ENCODE measurements around the gene BRMS1.

Gene BRMS1

GRCh38 chr11:66373265-66373664, 28.4 kb upstream of the BRMS1 start:
- no peak overlapping the region for H3K27ac ChIP-seq
- no peak overlapping the region for H3K4me3 ChIP-seq (ENCODE audit: low read depth, low read length)
- no peak for TF ChIP-seq CTCF (IDR thresholded peaks at IDR 0.05; ENCODE audit: low read depth, low read length, missing control alignments)
- in situ Hi-C loops (cut with HindIII; ENCODE audit: low pct_ligation_motif_present, low sequenced_read_pairs), result no loop called here
- DNase-seq, result no peak
- no peaks in the 10 kb centered on the region for H3K27me3 ChIP-seq (replicated peaks)
- H3K36me3 ChIP-seq (replicated peaks), result no peaks in the 10 kb centered on the region

DNA sequence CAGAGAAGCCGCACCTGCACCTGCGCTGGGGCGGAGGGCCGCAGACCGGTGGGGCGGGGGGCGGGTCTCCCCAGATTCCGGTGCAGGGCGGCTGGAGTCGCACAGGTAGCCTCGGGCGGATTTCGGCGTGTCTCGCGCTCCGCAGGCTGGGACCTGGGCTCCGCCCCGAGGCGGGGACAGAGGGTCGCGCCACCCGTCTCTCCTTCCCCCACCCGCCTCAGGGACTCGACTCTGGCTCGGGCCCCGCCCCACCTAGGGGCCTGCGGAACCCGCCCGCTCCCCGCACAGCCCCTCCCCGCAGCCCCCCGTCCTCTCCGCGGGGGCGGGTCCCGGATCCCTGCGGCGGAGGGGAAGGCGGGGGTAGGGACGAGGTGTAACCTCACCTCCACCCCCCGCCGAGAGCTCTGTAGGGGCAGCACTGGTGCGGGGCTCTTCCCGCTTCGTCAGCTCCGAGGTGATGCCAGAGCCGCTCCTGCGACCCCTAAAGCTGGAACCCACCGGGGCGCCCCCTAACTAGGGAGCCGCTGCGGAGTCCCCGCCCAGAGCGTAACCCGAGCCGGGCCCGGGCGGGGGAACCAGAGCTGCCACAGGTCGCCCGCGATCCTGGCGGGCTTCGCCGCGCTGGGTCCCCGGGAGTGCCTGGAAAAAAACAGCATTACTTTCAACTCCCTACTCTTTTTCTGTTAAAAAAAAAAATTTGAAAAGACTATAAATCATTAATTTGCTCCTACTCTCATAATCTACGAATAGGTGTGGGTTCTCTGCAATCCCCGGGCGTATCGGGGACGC, 26.9 kb upstream of the BRMS1 start, which contains the start of gene SLC29A2:
Gene SLC29A2 (minus strand): TSS at position 134 of the 789 bp plus-strand sequence. CDS start 169 bp downstream, outside the sequence.
- in situ Hi-C loops (cut with HindIII; ENCODE audit: low pct_ligation_motif_present, low sequenced_read_pairs), result no loop called here

DNA sequence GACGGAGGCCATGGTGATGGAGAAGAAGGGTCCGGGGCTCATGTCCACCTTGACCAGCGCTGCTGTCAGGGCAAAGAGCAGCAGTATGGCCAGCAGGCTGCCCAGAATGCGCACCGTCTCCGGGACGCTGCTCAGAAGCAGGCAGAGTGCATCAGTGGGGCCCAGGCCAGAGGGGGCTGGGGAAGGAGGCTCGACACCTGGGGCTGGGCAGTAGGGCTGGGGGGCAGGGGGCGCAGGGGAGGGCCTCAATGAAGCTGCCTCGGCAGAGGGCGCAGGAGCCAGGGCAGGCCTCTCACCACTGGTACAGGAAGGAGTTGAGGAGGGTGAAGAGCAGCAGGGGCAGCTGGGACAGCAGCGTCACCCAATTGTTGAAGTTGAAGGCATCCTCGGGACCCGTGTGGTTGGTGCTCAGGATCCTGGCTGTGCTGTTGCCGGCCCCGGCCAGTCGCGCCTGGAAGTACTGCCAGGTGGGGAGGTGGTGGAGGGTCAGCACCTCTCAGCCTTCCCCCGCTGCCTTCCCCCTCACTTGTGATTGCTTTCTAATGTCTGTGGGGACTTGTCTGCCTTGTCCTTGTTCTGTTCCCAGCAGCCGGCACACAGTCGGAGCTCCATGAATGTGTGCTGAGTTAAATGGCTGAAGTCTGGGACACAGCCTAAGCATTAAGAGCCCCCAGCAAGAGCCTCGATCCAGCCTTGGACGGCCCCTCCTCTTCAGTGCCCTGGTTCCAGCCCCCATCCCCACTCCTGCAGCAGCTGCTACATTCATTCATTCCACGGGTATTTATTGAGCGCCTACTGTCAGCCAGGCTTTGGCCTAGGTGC, 24.4 kb upstream of the BRMS1 start:
- no peak overlapping the region for H3K4me3 ChIP-seq (ENCODE audit: low read depth, low read length)
- H3K27ac ChIP-seq, result no peak overlapping the region
- no peak for TF ChIP-seq CTCF (IDR thresholded peaks at IDR 0.05; ENCODE audit: low read depth, low read length, missing control alignments)
- no peaks in the 10 kb centered on the region for H3K27me3 ChIP-seq (replicated peaks)
- no peak for DNase-seq
- in situ Hi-C loops (cut with HindIII; ENCODE audit: low pct_ligation_motif_present, low sequenced_read_pairs), result no loop called here
- no peaks in the 10 kb centered on the region for H3K36me3 ChIP-seq (replicated peaks)

More for the DNA sequence above, 26.9 kb upstream of the BRMS1 start, which contains the start of gene SLC29A2:
- TF ChIP-seq CTCF (IDR thresholded peaks at IDR 0.05; ENCODE audit: low read depth, low read length, missing control alignments), result no peak
- peak within 1 kb of the TSS; percentile 65 for H3K4me3 ChIP-seq (ENCODE audit: low read depth, low read length)
- no peaks in the 10 kb centered on the region for H3K27me3 ChIP-seq (replicated peaks)
- H3K27ac ChIP-seq, result no peak within 1 kb of the TSS
- no peaks in the 10 kb centered on the region for H3K36me3 ChIP-seq (replicated peaks)
- DNase-seq, result no peak

DNA sequence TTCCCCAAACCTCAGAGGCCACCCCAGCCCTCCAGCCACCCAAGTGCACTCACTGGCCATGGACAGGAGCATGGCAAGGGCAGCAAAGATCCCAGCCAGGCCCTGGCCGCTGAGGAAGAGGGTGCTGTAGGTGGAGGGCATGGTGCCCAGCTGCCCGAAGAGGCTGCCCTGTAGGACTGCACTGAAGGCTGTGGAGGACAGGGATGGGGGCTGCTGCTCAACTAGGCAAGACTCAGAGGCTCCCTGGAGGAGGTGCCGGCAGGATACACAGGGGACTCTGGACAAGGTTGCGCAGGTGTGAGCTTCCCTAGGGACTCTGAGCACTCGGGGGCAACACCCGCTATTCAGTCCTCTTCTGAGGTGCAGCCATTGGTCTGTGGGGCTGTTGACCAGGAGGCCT, 23.6 kb upstream of the BRMS1 start:
- Histone ChIP-seq H3K36me3 (replicated peaks) (no peaks in the 10 kb centered on the region), H3K27me3 (replicated peaks) (no peaks in the 10 kb centered on the region), H3K4me3 (ENCODE audit: low read depth, low read length) (no peak overlapping the region), H3K27ac (no peak overlapping the region)
- TF ChIP-seq CTCF (IDR thresholded peaks at IDR 0.05; ENCODE audit: low read depth, low read length, missing control alignments), result no peak
- no peak for DNase-seq
- in situ Hi-C loops (cut with HindIII; ENCODE audit: low pct_ligation_motif_present, low sequenced_read_pairs), result no loop called here

DNA sequence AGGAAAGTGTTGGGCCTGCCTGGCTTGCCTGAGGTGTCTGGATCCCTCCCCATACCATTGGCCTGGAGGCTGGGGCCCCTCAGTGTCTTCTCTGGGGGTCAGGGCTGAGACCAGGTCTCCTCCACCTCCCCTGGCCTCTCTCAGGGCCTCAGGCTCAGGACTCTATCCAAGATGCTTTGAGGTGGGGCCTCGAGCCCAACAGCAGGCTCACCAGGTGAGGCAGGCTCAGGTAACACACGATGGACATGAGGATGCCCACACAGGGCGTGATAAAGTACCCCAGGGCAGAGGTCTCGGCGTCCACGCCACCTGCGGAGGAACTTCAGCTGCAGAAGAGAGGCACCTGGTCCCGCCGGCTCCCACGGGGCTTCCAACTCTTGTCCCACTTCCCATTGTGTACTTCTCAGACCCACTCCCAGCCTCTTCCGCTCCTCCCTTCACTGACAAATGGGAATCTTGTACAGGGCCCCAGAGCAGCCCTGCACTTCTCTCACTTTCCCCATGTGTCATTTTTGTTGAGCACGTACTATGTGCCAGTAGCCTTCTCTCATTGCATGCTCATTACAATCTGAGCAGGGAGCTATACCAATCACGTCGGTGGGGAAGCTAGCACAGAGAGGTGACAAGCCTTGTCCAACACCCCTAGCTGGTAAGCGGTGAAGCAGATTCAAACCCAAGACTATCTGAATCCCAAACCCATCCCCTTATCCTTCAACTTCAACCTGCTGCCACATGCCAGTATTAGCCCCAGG, 22.8 kb upstream of the BRMS1 start:
- no peak for DNase-seq
- H3K27ac ChIP-seq, result no peak overlapping the region
- in situ Hi-C loops (cut with HindIII; ENCODE audit: low pct_ligation_motif_present, low sequenced_read_pairs), result no loop called here
- H3K4me3 ChIP-seq (ENCODE audit: low read depth, low read length), result no peak overlapping the region
- H3K36me3 ChIP-seq (replicated peaks), result no peaks in the 10 kb centered on the region
- H3K27me3 ChIP-seq (replicated peaks), result no peaks in the 10 kb centered on the region
- TF ChIP-seq CTCF (IDR thresholded peaks at IDR 0.05; ENCODE audit: low read depth, low read length, missing control alignments), result no peak

Measured in brain microvascular endothelial cell (primary cell).